HTERT RPE-1 (cell line): Measurements from ENCODE around the gene ACE.

Experiments
- in situ Hi-C: fragments of 300-500 bp; cut with MboI; formaldehyde crosslinking; loops from 4 replicates; pipeline ENCODE4 v1.14.3; 2020; ENCODE audit warnings: low sequenced_read_pairs

The ACE gene

GRCh38 chr17:63512896-63513644 lies 36.2 kb downstream of the ACE start:
- in situ Hi-C loops, result no loop called here

- in situ Hi-C loops, result no loop called here
Measured at GRCh38 chr17:63514477-63514876, 37.6 kb downstream of the ACE start.

- in situ Hi-C loops, result no loop called here
Measured at GRCh38 chr17:63514974-63515373, 38.1 kb downstream of the ACE start.

GRCh38 chr17:63515426-63515825 lies 38.6 kb downstream of the ACE start:
- in situ Hi-C loops, result no loop called here

- in situ Hi-C loops, result no loop called here
Measured at GRCh38 chr17:63516910-63517824, 40.3 kb downstream of the ACE start.

GRCh38 chr17:63517825-63518534 lies 41.1 kb downstream of the ACE start:
- in situ Hi-C loops, result no loop called here

GRCh38 chr17:63519116-63519881 lies 42.4 kb downstream of the ACE start:
- in situ Hi-C loops, result no loop called here

- in situ Hi-C loops, result no loop called here
Measured at GRCh38 chr17:63519972-63520882, 43.4 kb downstream of the ACE start.

- in situ Hi-C loops, result no loop called here
Measured at GRCh38 chr17:63523253-63523855, 46.5 kb downstream of the ACE start, which contains the start of gene KCNH6. TSS of gene KCNH6 (plus strand) at chr17:63523358. CDS start at chr17:63523414, 56 bp downstream.

- in situ Hi-C loops, result no loop called here
Measured at GRCh38 chr17:63524051-63524450, 47.2 kb downstream of the ACE start.

- in situ Hi-C loops, result no loop called here
Measured at GRCh38 chr17:63525190-63525946, 48.5 kb downstream of the ACE start.

- in situ Hi-C loops, result no loop called here
Measured at GRCh38 chr17:63526861-63527260, 50.0 kb downstream of the ACE start.

GRCh38 chr17:63528183-63528582 lies 51.3 kb downstream of the ACE start:
- in situ Hi-C loops, result no loop called here

GRCh38 chr17:63529711-63530556 lies 53.1 kb downstream of the ACE start:
- in situ Hi-C loops, result no loop called here

GRCh38 chr17:63530557-63531021 lies 53.7 kb downstream of the ACE start:
- in situ Hi-C loops, result no loop called here

- in situ Hi-C loops, result no loop called here
Measured at GRCh38 chr17:63531022-63531965, 54.4 kb downstream of the ACE start.
